IPS-11a (cell line): ENCODE results near the gene SLF2.

Experiments used
- H3K4me3 ChIP-seq: one replicate; pipeline ENCODE4 v1.5.1; 2013; ENCODE audit warnings: low read depth, low read length, control low read depth

The SLF2 gene

GRCh38 chr10:101011517-101012423 is 99.0 kb downstream of the SLF2 start:
- no peak overlapping the region for H3K4me3 ChIP-seq

- H3K4me3 ChIP-seq = no peak overlapping the region
These were observed 100.0 kb downstream of the SLF2 start for GRCh38 chr10:101012525-101013364.

GRCh38 chr10:101013365-101013825 is 100.6 kb downstream of the SLF2 start:
- H3K4me3 ChIP-seq = no peak overlapping the region

GRCh38 chr10:101014230-101014884 is 101.6 kb downstream of the SLF2 start:
- no peak overlapping the region for H3K4me3 ChIP-seq
